GM13977 (cell line): ENCODE data around the gene ACSBG1.
A peak's percentile ranks its signal among the peaks of the same experiment; 100 is the strongest.

ENCODE experiments used
- DNase-seq: peaks from one replicate; pipeline ENCODE4 v3.0.0; 2012; ENCODE audit warnings: low spot score
- CTCF ChIP-seq: IDR thresholded peaks from 2 replicates; pipeline ENCODE4 v1.5.1; 2012; ENCODE audit warnings: mild to moderate bottlenecking, control low read depth; ENCODE audit not compliant: insufficient read depth; ENCODE audit errors: extremely low read depth, missing control alignments
- in situ Hi-C: fragments of 300-500 bp; cut with MboI; formaldehyde crosslinking; loops from one replicate; pipeline ENCODE4 v1.12.0; 2022; ENCODE audit warnings: low sequenced_read_pairs, low pct_unique_long_range_greater_than_20kb, mixed read lengths, inconsistent platforms; ENCODE audit not compliant: unreplicated experiment

ACSBG1 gene

GRCh38 chr15:78182821-78183220, 51.5 kb downstream of the ACSBG1 start:
- DNase-seq: no peak
- in situ Hi-C loops: no loop called here
- no peak for TF ChIP-seq CTCF

GRCh38 chr15:78182336-78182700, 52.0 kb downstream of the ACSBG1 start:
- in situ Hi-C loops: no loop called here
- TF ChIP-seq CTCF: no peak
- DNase-seq: no peak

GRCh38 chr15:78179906-78180305, 54.5 kb downstream of the ACSBG1 start:
- TF ChIP-seq CTCF: no peak
- no peak for DNase-seq
- in situ Hi-C loops: no loop called here

- DNase-seq: no peak
- in situ Hi-C loops: no loop called here
- no peak for TF ChIP-seq CTCF
These were observed 55.0 kb downstream of the ACSBG1 start for GRCh38 chr15:78179286-78179840.

GRCh38 chr15:78178064-78178463, 56.3 kb downstream of the ACSBG1 start:
- DNase-seq: no peak
- in situ Hi-C loops: no loop called here
- no peak for TF ChIP-seq CTCF

- in situ Hi-C loops: no loop called here
- TF ChIP-seq CTCF: peak; percentile 78
- peak; percentile 64 for DNase-seq
These were observed 56.9 kb downstream of the ACSBG1 start for GRCh38 chr15:78177447-78177873.

GRCh38 chr15:78175330-78175729, 59.0 kb downstream of the ACSBG1 start:
- in situ Hi-C loops: no loop called here
- no peak for DNase-seq
- TF ChIP-seq CTCF: no peak
